HCT116 (cell line): Measurements from ENCODE around the gene NFIA.

Experiments used
- ELF1 ChIP-seq: IDR thresholded peaks from 2 replicates; pipeline ENCODE4 v1.6.1; 2012; ENCODE audit warnings: low read depth, borderline replicate concordance
- EZH2 ChIP-seq: fragments of 200-600 bp; sonication (generic); IDR thresholded peaks from 2 replicates; pipeline ENCODE4 v1.6.1; 2017; ENCODE audit warnings: antibody characterized with exemption, mixed run types
- EZH2phosphoT487 ChIP-seq: fragments of 200-600 bp; IDR thresholded peaks from 2 replicates; pipeline ENCODE4 v1.6.1; 2018; ENCODE audit warnings: antibody characterized with exemption, borderline replicate concordance
- JUND ChIP-seq: IDR thresholded peaks from 2 replicates; pipeline ENCODE4 v1.6.1; 2012
- POLR2A ChIP-seq: IDR thresholded peaks from 2 replicates; pipeline ENCODE4 v1.7.0; 2011; ENCODE audit warnings: borderline replicate concordance; ENCODE audit not compliant: insufficient read depth, insufficient read length; ENCODE audit errors: extremely low read depth
- RAD21 ChIP-seq: IDR thresholded peaks from 2 replicates; pipeline ENCODE4 v1.6.1; 2012; ENCODE audit warnings: low read depth, mild to moderate bottlenecking
- YY1 ChIP-seq: IDR thresholded peaks from 2 replicates; pipeline ENCODE4 v1.6.1; 2011; ENCODE audit warnings: low read length, low read depth, moderate library complexity, mild to moderate bottlenecking; ENCODE audit not compliant: insufficient replicate concordance; ENCODE audit errors: extremely low read depth
- TF ChIP-seq, protein P1 (sequence below): IDR thresholded peaks from 2 replicates; pipeline ENCODE4 v1.6.1; 2011; ENCODE audit warnings: mild to moderate bottlenecking, low read length, moderate library complexity; ENCODE audit not compliant: insufficient replicate concordance; ENCODE audit errors: extremely low read depth
- TF ChIP-seq, protein P2 (sequence below), 3 experiments: fragments of 200-600 bp in 1 of 3; sonication (generic) in 1 of 3; IDR thresholded peaks in 2 of 3; conservative IDR thresholded peaks in 1 of 3; 2 replicates each; pipeline ENCODE4 v1.5.1; 2012 to 2017; ENCODE audit warnings: low read depth in 2 of 3, low read length in 2 of 3, antibody characterized with exemption in 1 of 3, borderline replicate concordance in 1 of 3, control low read depth in 1 of 3, mild to moderate bottlenecking in 1 of 3, mixed read lengths in 1 of 3, mixed run types in 1 of 3, moderate library complexity in 1 of 3; ENCODE audit not compliant: insufficient read depth in 1 of 3
- TF ChIP-seq, protein P3 (sequence below): IDR thresholded peaks from 2 replicates; pipeline ENCODE4 v1.6.1; 2012
- TF ChIP-seq, protein P4 (sequence below): IDR thresholded peaks from 2 replicates; pipeline ENCODE4 v1.6.1; 2012; ENCODE audit warnings: low read depth

DNA sequence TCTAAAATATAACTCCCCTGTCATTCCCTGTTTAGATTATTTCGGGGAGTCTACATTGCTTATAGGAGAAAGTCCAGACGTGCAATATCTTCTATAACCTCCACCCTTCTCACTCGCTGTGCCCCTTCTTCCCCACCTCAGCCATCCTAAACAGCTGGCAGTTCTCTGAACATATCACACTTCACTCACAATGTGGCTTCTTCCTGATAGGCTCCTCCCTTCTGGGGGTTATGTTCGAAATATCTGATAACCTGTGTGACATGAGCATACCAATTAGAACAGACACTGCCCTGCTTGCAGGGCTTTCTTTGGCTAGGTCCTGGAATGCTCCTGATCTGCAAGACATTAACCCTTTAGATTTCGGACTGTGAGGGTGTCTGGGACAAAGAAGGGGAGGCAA lies 274.6 kb downstream of the NFIA start:
- TF ChIP-seq, protein P1, sequence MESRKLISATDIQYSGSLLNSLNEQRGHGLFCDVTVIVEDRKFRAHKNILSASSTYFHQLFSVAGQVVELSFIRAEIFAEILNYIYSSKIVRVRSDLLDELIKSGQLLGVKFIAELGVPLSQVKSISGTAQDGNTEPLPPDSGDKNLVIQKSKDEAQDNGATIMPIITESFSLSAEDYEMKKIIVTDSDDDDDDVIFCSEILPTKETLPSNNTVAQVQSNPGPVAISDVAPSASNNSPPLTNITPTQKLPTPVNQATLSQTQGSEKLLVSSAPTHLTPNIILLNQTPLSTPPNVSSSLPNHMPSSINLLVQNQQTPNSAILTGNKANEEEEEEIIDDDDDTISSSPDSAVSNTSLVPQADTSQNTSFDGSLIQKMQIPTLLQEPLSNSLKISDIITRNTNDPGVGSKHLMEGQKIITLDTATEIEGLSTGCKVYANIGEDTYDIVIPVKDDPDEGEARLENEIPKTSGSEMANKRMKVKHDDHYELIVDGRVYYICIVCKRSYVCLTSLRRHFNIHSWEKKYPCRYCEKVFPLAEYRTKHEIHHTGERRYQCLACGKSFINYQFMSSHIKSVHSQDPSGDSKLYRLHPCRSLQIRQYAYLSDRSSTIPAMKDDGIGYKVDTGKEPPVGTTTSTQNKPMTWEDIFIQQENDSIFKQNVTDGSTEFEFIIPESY: no peak
- TF ChIP-seq EZH2phosphoT487 (no peak), EZH2 (no peak), POLR2A (no peak), JUND (no peak), RAD21 (no peak), ELF1 (no peak), YY1 (no peak)
- TF ChIP-seq, protein P2, sequence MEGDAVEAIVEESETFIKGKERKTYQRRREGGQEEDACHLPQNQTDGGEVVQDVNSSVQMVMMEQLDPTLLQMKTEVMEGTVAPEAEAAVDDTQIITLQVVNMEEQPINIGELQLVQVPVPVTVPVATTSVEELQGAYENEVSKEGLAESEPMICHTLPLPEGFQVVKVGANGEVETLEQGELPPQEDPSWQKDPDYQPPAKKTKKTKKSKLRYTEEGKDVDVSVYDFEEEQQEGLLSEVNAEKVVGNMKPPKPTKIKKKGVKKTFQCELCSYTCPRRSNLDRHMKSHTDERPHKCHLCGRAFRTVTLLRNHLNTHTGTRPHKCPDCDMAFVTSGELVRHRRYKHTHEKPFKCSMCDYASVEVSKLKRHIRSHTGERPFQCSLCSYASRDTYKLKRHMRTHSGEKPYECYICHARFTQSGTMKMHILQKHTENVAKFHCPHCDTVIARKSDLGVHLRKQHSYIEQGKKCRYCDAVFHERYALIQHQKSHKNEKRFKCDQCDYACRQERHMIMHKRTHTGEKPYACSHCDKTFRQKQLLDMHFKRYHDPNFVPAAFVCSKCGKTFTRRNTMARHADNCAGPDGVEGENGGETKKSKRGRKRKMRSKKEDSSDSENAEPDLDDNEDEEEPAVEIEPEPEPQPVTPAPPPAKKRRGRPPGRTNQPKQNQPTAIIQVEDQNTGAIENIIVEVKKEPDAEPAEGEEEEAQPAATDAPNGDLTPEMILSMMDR (IDR thresholded peaks at IDR 0.05 in 2 of 3, conservative IDR thresholded peaks at IDR 0.05 in 1 of 3; ENCODE audit: borderline replicate concordance in 1 of 3, insufficient read depth in 1 of 3, low read depth in 2 of 3, low read length in 2 of 3): no peak
- TF ChIP-seq, protein P3, sequence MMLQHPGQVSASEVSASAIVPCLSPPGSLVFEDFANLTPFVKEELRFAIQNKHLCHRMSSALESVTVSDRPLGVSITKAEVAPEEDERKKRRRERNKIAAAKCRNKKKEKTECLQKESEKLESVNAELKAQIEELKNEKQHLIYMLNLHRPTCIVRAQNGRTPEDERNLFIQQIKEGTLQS: no peak
- TF ChIP-seq, protein P4, sequence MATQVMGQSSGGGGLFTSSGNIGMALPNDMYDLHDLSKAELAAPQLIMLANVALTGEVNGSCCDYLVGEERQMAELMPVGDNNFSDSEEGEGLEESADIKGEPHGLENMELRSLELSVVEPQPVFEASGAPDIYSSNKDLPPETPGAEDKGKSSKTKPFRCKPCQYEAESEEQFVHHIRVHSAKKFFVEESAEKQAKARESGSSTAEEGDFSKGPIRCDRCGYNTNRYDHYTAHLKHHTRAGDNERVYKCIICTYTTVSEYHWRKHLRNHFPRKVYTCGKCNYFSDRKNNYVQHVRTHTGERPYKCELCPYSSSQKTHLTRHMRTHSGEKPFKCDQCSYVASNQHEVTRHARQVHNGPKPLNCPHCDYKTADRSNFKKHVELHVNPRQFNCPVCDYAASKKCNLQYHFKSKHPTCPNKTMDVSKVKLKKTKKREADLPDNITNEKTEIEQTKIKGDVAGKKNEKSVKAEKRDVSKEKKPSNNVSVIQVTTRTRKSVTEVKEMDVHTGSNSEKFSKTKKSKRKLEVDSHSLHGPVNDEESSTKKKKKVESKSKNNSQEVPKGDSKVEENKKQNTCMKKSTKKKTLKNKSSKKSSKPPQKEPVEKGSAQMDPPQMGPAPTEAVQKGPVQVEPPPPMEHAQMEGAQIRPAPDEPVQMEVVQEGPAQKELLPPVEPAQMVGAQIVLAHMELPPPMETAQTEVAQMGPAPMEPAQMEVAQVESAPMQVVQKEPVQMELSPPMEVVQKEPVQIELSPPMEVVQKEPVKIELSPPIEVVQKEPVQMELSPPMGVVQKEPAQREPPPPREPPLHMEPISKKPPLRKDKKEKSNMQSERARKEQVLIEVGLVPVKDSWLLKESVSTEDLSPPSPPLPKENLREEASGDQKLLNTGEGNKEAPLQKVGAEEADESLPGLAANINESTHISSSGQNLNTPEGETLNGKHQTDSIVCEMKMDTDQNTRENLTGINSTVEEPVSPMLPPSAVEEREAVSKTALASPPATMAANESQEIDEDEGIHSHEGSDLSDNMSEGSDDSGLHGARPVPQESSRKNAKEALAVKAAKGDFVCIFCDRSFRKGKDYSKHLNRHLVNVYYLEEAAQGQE: no peak
